Bladder microvascular endothelial cell (primary cell): ENCODE results near the gene CCDC73. TPM values are rescaled to one million over a fixed set of nuclear protein-coding genes. Genes with fewer than 3 reads are reported as not detected.

ENCODE experiments used
- total RNA-seq: library from RNA; depleted of rRNA; stranded (reverse); fragments of >200 nt; gene quantifications from 2 replicates; pipeline ENCODE4 v1.2.3, GENCODE V29; 2014

CCDC73 gene
- total RNA-seq: 0.06 TPM in 1 of 2 replicates, not detected in the other

DNA sequence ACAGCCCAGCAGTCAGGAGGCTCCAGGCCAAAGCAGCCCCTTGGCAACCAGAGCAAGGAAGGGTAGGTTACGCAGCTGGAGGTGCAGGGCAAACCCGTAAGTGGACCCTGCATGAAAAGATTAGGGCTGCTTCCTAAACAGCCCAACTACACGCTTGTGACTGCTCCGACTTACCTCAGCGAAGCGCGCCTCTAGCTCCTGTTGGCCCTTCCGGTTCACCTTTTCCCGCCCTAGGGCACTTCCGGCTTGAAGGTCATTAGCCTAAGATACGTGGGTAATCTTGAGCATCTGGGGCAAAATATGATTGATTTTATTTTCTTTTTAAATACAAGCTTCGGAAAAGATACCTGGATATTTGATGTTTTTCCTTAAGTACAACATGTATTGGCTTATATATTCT, at the start of gene CCDC73:
Gene CCDC73 (minus strand): TSS at position 224 of the 400 bp plus-strand sequence. CDS start 34,419 bp downstream, outside the sequence.

DNA sequence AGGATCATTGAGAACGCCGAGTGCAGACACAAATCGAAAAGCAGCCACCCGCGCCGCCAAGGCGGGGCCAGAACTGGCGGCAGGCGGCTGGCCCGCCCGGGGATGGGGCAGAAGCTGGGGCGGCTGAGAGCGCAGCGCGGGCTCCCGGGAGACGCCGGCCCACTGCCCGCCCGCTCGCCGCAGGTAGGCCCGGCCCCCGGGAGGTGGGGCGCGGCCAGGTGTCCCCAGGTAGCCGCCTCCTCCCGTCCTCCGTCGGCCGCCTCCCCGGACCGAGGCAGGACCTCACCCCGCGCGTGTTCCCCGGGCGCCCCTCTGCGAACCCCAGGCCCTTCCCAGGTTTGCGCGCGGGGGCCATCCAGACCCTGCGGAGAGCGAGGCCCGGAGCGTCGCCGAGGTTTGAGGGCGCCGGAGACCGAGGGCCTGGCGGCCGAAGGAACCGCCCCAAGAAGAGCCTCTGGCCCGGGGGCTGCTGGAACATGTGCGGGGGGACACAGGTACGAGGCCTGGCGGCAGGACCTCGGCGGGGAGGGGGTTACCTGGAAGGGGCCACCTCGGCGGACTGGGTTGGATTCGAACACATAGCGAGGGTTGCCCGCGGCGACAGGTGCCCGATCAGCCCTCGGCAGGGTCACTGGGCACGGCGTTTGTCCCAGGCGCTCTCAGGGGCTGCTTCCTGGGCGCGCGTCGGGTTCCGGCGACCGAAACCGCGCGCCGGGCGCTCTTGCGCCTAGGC, 35.4 kb upstream of the CCDC73 start, which contains the start of gene PRRG4:
Gene PRRG4 (plus strand): TSS at position 248 of the 733 bp plus-strand sequence. CDS start 603 bp downstream, outside the sequence.

DNA sequence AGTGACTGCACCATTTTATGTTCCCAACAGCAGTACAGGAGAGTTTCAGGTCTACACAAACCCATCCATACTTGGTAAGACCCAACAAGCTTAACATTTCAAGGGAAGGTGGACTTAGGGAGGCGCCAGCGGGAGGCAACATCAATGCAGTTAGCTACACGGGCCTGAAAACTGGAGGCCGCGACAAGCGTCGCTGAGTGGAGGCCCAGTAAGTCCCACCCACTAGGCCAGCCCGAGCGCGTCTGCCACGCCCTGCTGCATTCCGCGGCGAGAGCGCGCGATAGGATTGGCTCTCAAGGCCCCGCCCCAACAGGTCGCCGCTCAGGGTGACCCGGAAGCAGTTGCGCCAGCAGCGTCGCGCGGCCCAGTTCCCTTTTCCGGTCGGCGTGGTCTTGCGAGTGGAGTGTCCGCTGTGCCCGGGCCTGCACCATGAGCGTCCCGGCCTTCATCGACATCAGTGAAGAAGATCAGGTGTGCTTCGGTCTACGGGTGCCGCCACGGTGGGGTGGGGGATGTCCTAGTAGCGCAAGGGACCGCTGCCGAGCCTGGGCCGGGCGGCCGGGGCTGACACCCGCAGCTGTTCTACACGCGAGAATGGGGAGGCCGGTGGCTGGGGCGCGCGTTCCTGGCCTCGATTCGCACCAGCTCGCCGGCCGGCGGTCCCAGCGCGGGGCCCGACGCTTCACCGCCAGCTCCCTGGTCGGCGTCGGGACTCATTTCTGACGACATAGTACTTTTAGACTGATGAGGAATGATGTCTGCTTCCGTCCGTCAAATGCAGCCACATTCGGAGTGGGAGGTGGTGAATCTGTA, 210.8 kb downstream of the CCDC73 start, which contains the start of gene EIF3M:
Gene EIF3M (plus strand): TSS at position 373 of the 813 bp plus-strand sequence. CDS start 57 bp downstream, at position 430.

Other genes starting within 250 kb of the CCDC73 start
- gene EIF3M, start 210.8 kb downstream of the CCDC73 start, total RNA-seq: 159 and 316 TPM in 2 replicates
- gene PRRG4, start 35.3 kb upstream of the CCDC73 start, total RNA-seq: under 0.01 and 1.2 TPM in 2 replicates
- 8.7 and 19.9 TPM in 2 replicates for gene QSER1, start 98.1 kb upstream of the CCDC73 start, total RNA-seq
- 0.16 and 0.19 TPM in 2 replicates for gene DEPDC7, start 221.2 kb upstream of the CCDC73 start, total RNA-seq
- 10.0 and 18.1 TPM in 2 replicates for gene TCP11L1, start 244.9 kb upstream of the CCDC73 start, total RNA-seq